H1 (cell line): ENCODE data around the gene GABRA4. TPM values are rescaled to one million over a fixed set of nuclear protein-coding genes. Genes with fewer than 3 reads are reported as not detected.

Experiments used
- ASH2L ChIP-seq: fragments of 200-600, 300-600 bp; sonication (generic); IDR thresholded peaks from one replicate; pipeline ENCODE4 v1.7.1; 2017; ENCODE audit warnings: low read length
- EZH2 ChIP-seq: fragments of 200-600 bp; sonication (generic); IDR thresholded peaks from 2 replicates; pipeline ENCODE4 v1.7.1; 2012; ENCODE audit warnings: low read depth, mild to moderate bottlenecking, moderate library complexity, low read length, inconsistent platforms; ENCODE audit not compliant: severe bottlenecking
- GTF2F1 ChIP-seq: IDR thresholded peaks from 2 replicates; pipeline ENCODE4 v1.6.1; 2012; ENCODE audit warnings: low read depth, low read length, improper control_type of control experiment, borderline replicate concordance
- JUND ChIP-seq: IDR thresholded peaks from 2 replicates; pipeline ENCODE4 v1.6.1; 2011; ENCODE audit warnings: mild to moderate bottlenecking, improper control_type of control experiment, low read length
- polyA plus RNA-seq, 7 experiments: library from polyadenylated mRNA; depleted of rRNA in 3 of 7; stranded (reverse) in 5 of 7; unstranded in 2 of 7; fragments of >200 nt in 5 of 7; fragments of 200-250 nt in 2 of 7; gene quantifications; 1 replicate in 5 of 7; 2 replicates in 1 of 7; 4 replicates in 1 of 7; pipeline versions ENCODE4 v1.2.1 to v1.2.3, GENCODE V29; 2011 to 2013; ENCODE audit warnings: missing spikeins in 2 of 7, mixed read lengths in 2 of 7
- total RNA-seq: library from RNA; stranded (reverse); fragmentation: NEBNext Ultra II Directional; extraction: Animal tissue kit (Norgen Biotek cat#: 25700); gene quantifications from 2 replicates; pipeline ENCODE4 v1.2.1, GENCODE V29; 2021

Gene GABRA4
- total and polyA plus RNA-seq, 2 of the 8 experiments (the other 6 are each of a cell fraction or from before 2014, with no cell fraction given) = 0.09 to 0.37 TPM

- TF ChIP-seq ASH2L (no peak), GTF2F1 (no peak), EZH2 (no peak), JUND (no peak)
Observed at GRCh38 chr4:46999566-46999965, 6.2 kb upstream of the GABRA4 start (continued).
